GM19025 (cell line): Measurements from ENCODE around the gene RBM33.
"Not testable (repeated sequence)": the region's sequence is repeated elsewhere in the genome, so short reads cannot be mapped to it uniquely, and the experiment has no call there.

ENCODE experiments used
- ATAC-seq: cut with Tn5 transposase; IDR thresholded peaks from one replicate; pipeline ENCODE4 v1.9.1; 2021; ENCODE audit warnings: mild to moderate bottlenecking, low read depth, moderate library complexity; ENCODE audit not compliant: unreplicated experiment

RBM33 gene

GRCh38 chr7:155814316-155815276, 170.1 kb downstream of the RBM33 start:
- no peak for ATAC-seq

GRCh38 chr7:155815332-155816191, 171.1 kb downstream of the RBM33 start:
- ATAC-seq, result peak; percentile 85

GRCh38 chr7:155816192-155816508, 171.7 kb downstream of the RBM33 start:
- no peak for ATAC-seq

DNA sequence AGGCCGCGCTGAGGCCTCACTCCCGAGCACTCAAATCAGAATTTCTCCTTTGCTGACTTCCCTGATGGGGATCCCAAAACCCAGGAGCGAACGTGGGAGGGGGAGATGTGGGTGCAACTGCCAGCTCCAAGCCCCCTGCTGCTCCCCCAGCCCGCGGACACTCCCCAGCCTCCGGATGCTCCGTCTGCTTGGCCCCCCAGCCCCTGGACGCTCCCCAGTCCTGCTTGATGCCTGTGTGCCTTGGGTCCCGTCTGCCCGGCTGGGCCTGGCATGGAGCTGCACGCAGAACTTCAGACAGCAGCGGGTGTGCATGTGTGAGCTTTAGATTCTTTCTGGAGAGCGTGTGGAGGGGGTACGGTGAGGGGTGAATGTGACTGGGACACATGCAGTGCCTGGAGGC, 172.5 kb downstream of the RBM33 start:
- no peak for ATAC-seq

- not testable (repeated sequence) for ATAC-seq
Observed at GRCh38 chr7:155817515-155817914, 173.1 kb downstream of the RBM33 start.

DNA sequence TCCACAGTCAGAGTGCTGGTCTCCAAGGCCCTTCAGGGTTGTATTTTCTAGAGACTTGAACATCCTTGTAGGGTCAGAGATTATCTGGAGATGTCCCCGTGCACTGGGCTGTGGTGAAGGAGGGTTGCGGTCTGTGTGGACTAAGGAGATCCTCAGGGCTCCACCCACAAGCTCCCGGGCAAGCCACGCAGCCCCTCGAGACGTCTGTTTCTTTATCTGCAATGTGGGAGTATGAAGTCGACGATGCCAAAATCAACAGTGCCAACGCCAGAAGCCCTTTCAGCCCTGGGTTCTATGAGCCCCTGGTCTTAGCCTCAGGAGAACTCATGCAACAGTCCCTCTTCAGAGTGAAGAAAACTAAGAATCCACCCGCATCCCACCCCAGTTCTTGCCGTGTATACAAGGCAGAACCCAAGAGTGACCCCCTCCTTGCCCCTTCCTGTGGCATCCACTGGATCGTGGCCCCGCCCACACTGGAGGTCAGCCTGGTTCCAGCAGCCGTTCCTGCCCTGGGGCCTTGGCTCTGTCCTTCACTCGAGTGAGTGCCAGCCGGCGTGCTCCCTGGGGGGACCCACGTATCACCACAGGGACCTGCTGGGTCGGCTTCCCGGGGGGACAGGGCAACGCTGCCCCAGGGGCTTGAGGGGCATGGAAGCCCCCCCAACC, 173.8 kb downstream of the RBM33 start:
- ATAC-seq, result no peak

GRCh38 chr7:155818820-155819168, 174.3 kb downstream of the RBM33 start:
- no peak for ATAC-seq

DNA sequence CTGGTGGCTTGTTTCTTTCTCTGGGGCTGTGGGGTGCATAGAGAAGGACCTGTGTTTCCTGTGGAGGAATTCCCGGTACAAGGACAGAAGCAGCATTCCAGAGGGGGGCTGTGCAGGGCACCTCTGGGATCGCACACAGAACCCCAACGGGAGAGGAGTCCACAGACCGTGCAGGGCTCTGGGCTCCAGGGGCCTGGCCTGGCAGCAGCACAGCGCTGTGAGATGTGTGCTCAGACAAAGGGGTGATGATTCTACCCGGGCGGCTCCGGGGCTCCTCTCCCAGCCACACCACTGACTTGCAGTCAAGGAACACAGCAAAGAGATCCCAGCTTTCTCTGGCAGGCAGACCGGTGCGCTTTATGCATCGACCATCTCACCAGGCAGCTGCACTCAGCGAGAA, 174.7 kb downstream of the RBM33 start:
- ATAC-seq, result no peak

- no peak for ATAC-seq
Observed at GRCh38 chr7:155820246-155820645, 175.8 kb downstream of the RBM33 start.

GRCh38 chr7:155820788-155821187, 176.3 kb downstream of the RBM33 start:
- no peak for ATAC-seq

GRCh38 chr7:155821851-155822250, 177.4 kb downstream of the RBM33 start:
- no peak for ATAC-seq

- no peak for ATAC-seq
Observed at GRCh38 chr7:155824227-155824886, 179.9 kb downstream of the RBM33 start.

- no peak for ATAC-seq
Observed at GRCh38 chr7:155825336-155825735, 180.9 kb downstream of the RBM33 start.

- ATAC-seq, result no peak
Observed at GRCh38 chr7:155829796-155830470, 185.5 kb downstream of the RBM33 start.
